ENCODE measurements around the gene GNAO1. TPM values are rescaled to one million over a fixed set of nuclear protein-coding genes. Genes with fewer than 3 reads are reported as not detected.

Gene GNAO1
- total RNA-seq, 4 donors from 2014 or later: 0.67 to 4.0 (median 2.2) TPM

DNA sequence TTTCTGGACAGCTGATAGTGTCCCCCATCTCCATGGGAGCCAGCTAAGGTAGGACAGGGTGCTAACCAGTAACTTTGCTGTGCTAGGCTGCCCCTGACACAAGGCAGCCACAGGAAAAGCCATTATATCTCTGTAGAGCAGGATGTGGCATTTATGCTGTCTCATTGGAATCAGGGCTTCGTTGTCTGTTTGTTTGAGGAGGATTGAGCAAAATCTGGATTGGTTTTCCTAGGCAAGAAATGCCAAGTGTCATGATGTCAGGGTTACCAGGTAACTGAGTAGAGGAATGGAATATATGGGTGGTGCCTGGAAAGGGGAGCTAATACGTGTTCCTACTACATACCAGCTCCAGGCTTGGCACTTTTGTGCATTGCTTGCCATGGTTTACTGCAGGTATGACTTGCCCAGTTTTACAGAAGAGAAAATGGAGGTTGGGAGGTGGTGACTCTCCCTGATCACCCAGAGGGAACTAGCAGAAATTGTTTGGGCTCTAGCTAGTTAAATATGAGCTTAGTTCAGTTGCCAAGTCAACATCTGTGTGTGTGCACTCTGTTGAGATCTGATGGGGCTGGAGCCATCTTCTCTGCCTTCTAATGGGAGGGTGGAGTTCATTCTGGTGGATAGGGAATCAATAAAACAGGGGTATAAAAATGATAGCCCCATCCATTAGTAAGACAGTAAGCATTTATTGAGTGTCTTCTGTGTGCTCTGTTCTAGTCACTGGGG is 33.9 kb downstream of the GNAO1 start:
- intact Hi-C loops (cut with DNase I; ENCODE audit: low total_unique reads): no loop called here
- no peak for DNase-seq (ENCODE audit: low spot score in 2 of 2)
- TF ChIP-seq, protein P1, sequence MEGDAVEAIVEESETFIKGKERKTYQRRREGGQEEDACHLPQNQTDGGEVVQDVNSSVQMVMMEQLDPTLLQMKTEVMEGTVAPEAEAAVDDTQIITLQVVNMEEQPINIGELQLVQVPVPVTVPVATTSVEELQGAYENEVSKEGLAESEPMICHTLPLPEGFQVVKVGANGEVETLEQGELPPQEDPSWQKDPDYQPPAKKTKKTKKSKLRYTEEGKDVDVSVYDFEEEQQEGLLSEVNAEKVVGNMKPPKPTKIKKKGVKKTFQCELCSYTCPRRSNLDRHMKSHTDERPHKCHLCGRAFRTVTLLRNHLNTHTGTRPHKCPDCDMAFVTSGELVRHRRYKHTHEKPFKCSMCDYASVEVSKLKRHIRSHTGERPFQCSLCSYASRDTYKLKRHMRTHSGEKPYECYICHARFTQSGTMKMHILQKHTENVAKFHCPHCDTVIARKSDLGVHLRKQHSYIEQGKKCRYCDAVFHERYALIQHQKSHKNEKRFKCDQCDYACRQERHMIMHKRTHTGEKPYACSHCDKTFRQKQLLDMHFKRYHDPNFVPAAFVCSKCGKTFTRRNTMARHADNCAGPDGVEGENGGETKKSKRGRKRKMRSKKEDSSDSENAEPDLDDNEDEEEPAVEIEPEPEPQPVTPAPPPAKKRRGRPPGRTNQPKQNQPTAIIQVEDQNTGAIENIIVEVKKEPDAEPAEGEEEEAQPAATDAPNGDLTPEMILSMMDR (IDR thresholded peaks at IDR 0.05): no peak
- TF ChIP-seq POLR2A (IDR thresholded peaks at IDR 0.05): no peak
- WGBS, 2 donors: 44 to 60% methylated on average over 2 of the region's 2 CpGs
- H3K4me3 ChIP-seq (ENCODE audit: low read depth, poor library complexity, severe bottlenecking): no peak overlapping the region

DNA sequence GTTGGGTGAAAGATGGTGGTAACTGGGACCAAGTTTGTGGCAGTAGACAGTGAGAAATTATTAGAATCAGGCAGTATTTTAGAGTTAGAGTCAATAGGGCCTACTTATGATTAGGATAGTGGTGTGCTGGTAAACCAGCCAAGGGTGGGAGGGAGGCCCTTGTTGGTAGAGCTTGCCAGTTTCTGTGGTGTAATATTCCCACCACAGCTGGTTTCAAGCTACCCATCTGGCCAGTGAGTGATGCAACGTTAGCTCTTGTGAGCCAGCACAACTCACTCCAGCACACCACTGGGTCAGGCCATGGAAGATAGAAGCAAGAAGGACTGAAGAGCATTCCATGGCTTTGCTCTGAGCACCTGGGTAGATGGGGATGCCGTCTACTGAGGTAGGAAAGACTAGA is 34.9 kb downstream of the GNAO1 start:
- H3K4me3 ChIP-seq (ENCODE audit: low read depth, poor library complexity, severe bottlenecking): no peak overlapping the region
- intact Hi-C loops (cut with DNase I; ENCODE audit: low total_unique reads): no loop called here
- DNase-seq (ENCODE audit: low spot score in 2 of 2): no peak
- 63 to 75% methylated on average over 2 of the region's 2 CpGs for WGBS, 2 donors
- no peak for TF ChIP-seq POLR2A (IDR thresholded peaks at IDR 0.05)
- TF ChIP-seq, protein P1 (IDR thresholded peaks at IDR 0.05): no peak

DNA sequence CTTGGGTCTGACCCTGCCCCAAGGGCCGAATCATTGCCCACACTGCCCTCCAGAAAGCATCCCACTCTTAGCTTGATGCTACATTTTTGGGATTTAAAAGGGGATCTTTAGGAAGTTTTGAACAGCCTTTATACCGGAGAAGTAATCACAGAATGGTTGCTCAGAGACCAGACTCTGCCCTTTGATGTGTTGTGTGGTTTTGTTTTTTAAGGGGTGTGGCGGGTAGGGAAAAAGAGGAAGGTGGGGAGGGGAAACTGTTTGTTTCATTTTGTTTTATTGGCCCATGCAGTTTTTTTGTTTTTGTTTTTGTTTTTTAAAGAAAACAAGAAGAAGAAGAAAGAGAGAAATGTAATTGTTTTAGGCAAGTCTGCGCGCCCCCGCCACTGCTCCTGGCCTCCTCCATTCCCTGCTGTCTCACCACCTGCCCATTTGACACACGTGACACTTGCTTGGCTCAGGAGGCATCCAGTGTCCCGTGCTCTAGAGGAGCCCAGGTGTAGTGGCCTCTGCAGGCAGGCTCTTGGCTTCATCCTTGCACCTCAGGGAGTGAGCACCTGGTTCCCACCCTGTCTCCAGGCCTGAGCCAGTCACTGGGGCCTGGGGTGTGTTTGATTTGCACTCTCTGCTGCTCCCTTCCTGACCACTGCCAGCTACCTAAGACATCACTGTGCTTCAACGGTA is 35.7 kb downstream of the GNAO1 start:
- intact Hi-C loops (cut with DNase I; ENCODE audit: low total_unique reads): no loop called here
- no peak for DNase-seq (ENCODE audit: low spot score in 2 of 2)
- TF ChIP-seq, protein P1 (IDR thresholded peaks at IDR 0.05): no peak
- TF ChIP-seq POLR2A (IDR thresholded peaks at IDR 0.05): no peak
- no peak overlapping the region for H3K4me3 ChIP-seq (ENCODE audit: low read depth, poor library complexity, severe bottlenecking)
- 77 to 83% methylated on average over 9 of the region's 9 CpGs for WGBS, 2 donors

DNA sequence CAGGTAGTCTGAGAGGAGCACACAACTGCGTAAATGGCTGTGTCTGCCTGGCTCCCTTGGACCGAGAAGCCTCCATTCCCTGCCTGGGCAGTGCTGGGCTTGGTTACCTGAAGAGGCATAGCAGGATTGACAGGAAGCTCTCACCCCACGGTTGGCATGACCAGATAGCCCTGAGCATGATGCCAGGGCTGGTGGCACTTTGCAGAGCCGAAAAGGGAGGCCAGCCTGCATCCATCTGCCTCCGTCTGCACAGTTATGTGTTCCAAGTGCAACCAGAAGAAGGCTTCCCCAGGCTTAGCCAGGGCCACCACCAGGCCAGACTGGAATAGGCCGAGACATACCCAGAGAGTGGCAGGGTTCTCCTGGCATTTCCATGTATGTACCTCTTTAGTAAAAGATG is 36.6 kb downstream of the GNAO1 start:
- 90 to 91% methylated on average over 6 of the region's 6 CpGs for WGBS, 2 donors
- intact Hi-C loops (cut with DNase I; ENCODE audit: low total_unique reads): no loop called here
- DNase-seq (ENCODE audit: low spot score in 2 of 2): no peak
- H3K4me3 ChIP-seq (ENCODE audit: low read depth, poor library complexity, severe bottlenecking): no peak overlapping the region
- TF ChIP-seq, protein P1 (IDR thresholded peaks at IDR 0.05): no peak
- TF ChIP-seq POLR2A (IDR thresholded peaks at IDR 0.05): no peak

DNA sequence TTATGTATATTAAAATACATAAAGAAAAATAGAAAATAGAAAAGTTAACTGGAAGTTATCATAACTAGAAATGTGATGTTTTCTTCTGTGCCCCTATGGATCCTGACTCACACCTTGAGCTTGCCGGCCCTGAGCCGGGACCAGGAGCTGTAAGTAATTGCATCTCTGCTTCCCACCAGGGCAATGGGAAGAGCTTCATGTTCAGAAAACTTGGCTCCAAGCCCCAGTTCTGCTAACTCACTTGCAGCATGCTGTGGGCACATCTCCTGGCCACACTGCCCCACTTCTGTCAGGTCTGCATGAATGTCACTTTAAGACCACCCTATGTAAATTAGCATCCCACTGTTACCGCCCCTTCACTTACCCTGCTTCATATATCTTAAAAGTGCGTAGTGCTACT is 37.2 kb downstream of the GNAO1 start:
- DNase-seq (ENCODE audit: low spot score in 2 of 2): no peak
- H3K4me3 ChIP-seq (ENCODE audit: low read depth, poor library complexity, severe bottlenecking): no peak overlapping the region
- intact Hi-C loops (cut with DNase I; ENCODE audit: low total_unique reads): no loop called here
- TF ChIP-seq, protein P1 (IDR thresholded peaks at IDR 0.05): no peak
- no peak for TF ChIP-seq POLR2A (IDR thresholded peaks at IDR 0.05)
- 91 to 97% methylated on average over 4 of the region's 4 CpGs for WGBS, 2 donors
